ENCODE measurements around the gene KLHDC4.

The KLHDC4 gene

GRCh38 chr16:87697256-87697655 lies 68.5 kb downstream of the KLHDC4 start:
- Histone ChIP-seq H4K91ac (ENCODE audit: low read depth, low read length) (no peak overlapping the region), H2AK5ac (ENCODE audit: low read length) (no peak overlapping the region), H4K8ac (ENCODE audit: low read depth, low read length) (no peak overlapping the region), H3K36me3 (ENCODE audit: control insufficient read depth in 1 of 2, insufficient read depth in 2 of 2, low read length in 2 of 2) (peaks cover 54% of the 10 kb centered on the region in 2 experiments), H2BK5ac (ENCODE audit: low read depth, low read length, poor library complexity) (no peak overlapping the region), H2AFZ (ENCODE audit: insufficient read depth, low read length, poor library complexity) (no peak overlapping the region), H2BK12ac (ENCODE audit: low read length) (no peak overlapping the region), H3K4me3 (ENCODE audit: low read depth, low read length) (no peak overlapping the region), H3K79me2 (ENCODE audit: control insufficient read depth, insufficient read depth, low read length, poor library complexity) (no peaks in the 10 kb centered on the region), H3K9me3 (ENCODE audit: insufficient read depth, low read depth, low read length) (peaks cover 3% of the 10 kb centered on the region), H3K4me2 (ENCODE audit: low read length) (no peak overlapping the region), H3K9ac (ENCODE audit: low read length) (no peak overlapping the region), H3K27me3 (ENCODE audit: insufficient read depth, low read length) (no peaks in the 10 kb centered on the region), H3K4me1 (ENCODE audit: control insufficient read depth in 1 of 2, insufficient read depth in 2 of 2, low read length in 2 of 2) (no peaks in the 10 kb centered on the region), H3K79me1 (ENCODE audit: low read length) (no peaks in the 10 kb centered on the region), H3K18ac (ENCODE audit: low read length) (no peak overlapping the region), H4K12ac (ENCODE audit: low read depth, low read length) (no peak overlapping the region), H2BK120ac (ENCODE audit: insufficient read depth, low read length, poor library complexity) (no peak overlapping the region), H3K23ac (ENCODE audit: low read length) (no peak overlapping the region), H3K14ac (ENCODE audit: low read length) (no peak overlapping the region), H3K4ac (ENCODE audit: low read depth, low read length) (no peak overlapping the region), H3K27ac (ENCODE audit: low read depth, low read length) (no peak overlapping the region)
- no CpG with 5 or more reads among the region's 21 CpGs for WGBS (ENCODE audit: extremely low coverage, insufficient coverage, insufficient read length)
- DNase-seq = no peak

- no peak for DNase-seq
- Histone ChIP-seq H2AK5ac (ENCODE audit: low read length) (no peak overlapping the region), H3K27me3 (ENCODE audit: insufficient read depth, low read length) (no peaks in the 10 kb centered on the region), H4K91ac (ENCODE audit: low read depth, low read length) (no peak overlapping the region), H4K8ac (ENCODE audit: low read depth, low read length) (no peak overlapping the region), H2BK5ac (ENCODE audit: low read depth, low read length, poor library complexity) (no peak overlapping the region), H3K36me3 (ENCODE audit: control insufficient read depth in 1 of 2, insufficient read depth in 2 of 2, low read length in 2 of 2) (peaks cover 49 to 53% of the 10 kb centered on the region in 2 experiments), H3K79me1 (ENCODE audit: low read length) (no peaks in the 10 kb centered on the region), H3K4me1 (ENCODE audit: control insufficient read depth in 1 of 2, insufficient read depth in 2 of 2, low read length in 2 of 2) (no peaks in the 10 kb centered on the region), H3K27ac (ENCODE audit: low read depth, low read length) (no peak overlapping the region), H3K4me3 (ENCODE audit: low read depth, low read length) (no peak overlapping the region), H3K4ac (ENCODE audit: low read depth, low read length) (no peak overlapping the region), H3K79me2 (ENCODE audit: control insufficient read depth, insufficient read depth, low read length, poor library complexity) (no peaks in the 10 kb centered on the region), H2BK12ac (ENCODE audit: low read length) (no peak overlapping the region), H2BK120ac (ENCODE audit: insufficient read depth, low read length, poor library complexity) (no peak overlapping the region), H3K23ac (ENCODE audit: low read length) (no peak overlapping the region), H4K12ac (ENCODE audit: low read depth, low read length) (no peak overlapping the region), H3K18ac (ENCODE audit: low read length) (no peak overlapping the region), H3K9me3 (ENCODE audit: insufficient read depth, low read depth, low read length) (peaks cover 3% of the 10 kb centered on the region), H3K9ac (ENCODE audit: low read length) (no peak overlapping the region), H3K14ac (ENCODE audit: low read length) (no peak overlapping the region), H2AFZ (ENCODE audit: insufficient read depth, low read length, poor library complexity) (no peak overlapping the region), H3K4me2 (ENCODE audit: low read length) (no peak overlapping the region)
- WGBS (ENCODE audit: extremely low coverage, insufficient coverage, insufficient read length) = no CpG with 5 or more reads among the region's 18 CpGs
These were observed 69.1 kb downstream of the KLHDC4 start for GRCh38 chr16:87696726-87697125.

- no peaks in the 10 kb centered on the region for H3K79me2 ChIP-seq (ENCODE audit: control insufficient read depth, insufficient read depth, low read length, poor library complexity)
- no peak overlapping the region for H3K18ac ChIP-seq (ENCODE audit: low read length)
- no peak overlapping the region for H4K8ac ChIP-seq (ENCODE audit: low read depth, low read length)
- no peak overlapping the region for H2BK120ac ChIP-seq (ENCODE audit: insufficient read depth, low read length, poor library complexity)
- no peaks in the 10 kb centered on the region for H3K9me3 ChIP-seq (ENCODE audit: insufficient read depth, low read depth, low read length)
- H3K4me2 ChIP-seq (ENCODE audit: low read length) = no peak overlapping the region
- H3K27me3 ChIP-seq (ENCODE audit: insufficient read depth, low read length) = no peaks in the 10 kb centered on the region
- no peak for DNase-seq
- no peak overlapping the region for H2AFZ ChIP-seq (ENCODE audit: insufficient read depth, low read length, poor library complexity)
- H3K4me3 ChIP-seq (ENCODE audit: low read depth, low read length) = no peak overlapping the region
- no peak overlapping the region for H3K4ac ChIP-seq (ENCODE audit: low read depth, low read length)
- no peak overlapping the region for H2BK5ac ChIP-seq (ENCODE audit: low read depth, low read length, poor library complexity)
- no peaks in the 10 kb centered on the region for H3K4me1 ChIP-seq (ENCODE audit: control insufficient read depth in 1 of 2, insufficient read depth in 2 of 2, low read length in 2 of 2)
- H3K36me3 ChIP-seq (ENCODE audit: control insufficient read depth in 1 of 2, insufficient read depth in 2 of 2, low read length in 2 of 2) = peaks cover 42% of the 10 kb centered on the region in 2 experiments
- no peak overlapping the region for H3K27ac ChIP-seq (ENCODE audit: low read depth, low read length)
- no peak overlapping the region for H3K9ac ChIP-seq (ENCODE audit: low read length)
- H2AK5ac ChIP-seq (ENCODE audit: low read length) = no peak overlapping the region
- H3K23ac ChIP-seq (ENCODE audit: low read length) = no peak overlapping the region
- no peak overlapping the region for H4K12ac ChIP-seq (ENCODE audit: low read depth, low read length)
- no peak overlapping the region for H2BK12ac ChIP-seq (ENCODE audit: low read length)
- H4K91ac ChIP-seq (ENCODE audit: low read depth, low read length) = no peak overlapping the region
- WGBS (ENCODE audit: extremely low coverage, insufficient coverage, insufficient read length) = no CpG with 5 or more reads among the region's 12 CpGs
- no peak overlapping the region for H3K14ac ChIP-seq (ENCODE audit: low read length)
- no peaks in the 10 kb centered on the region for H3K79me1 ChIP-seq (ENCODE audit: low read length)
These were observed 70.3 kb downstream of the KLHDC4 start for GRCh38 chr16:87695534-87695933.

GRCh38 chr16:87694441-87695125 lies 71.2 kb downstream of the KLHDC4 start:
- Histone ChIP-seq H3K4ac (ENCODE audit: low read depth, low read length) (no peak overlapping the region), H3K79me1 (ENCODE audit: low read length) (no peaks in the 10 kb centered on the region), H4K8ac (ENCODE audit: low read depth, low read length) (no peak overlapping the region), H3K4me2 (ENCODE audit: low read length) (no peak overlapping the region), H3K4me3 (ENCODE audit: low read depth, low read length) (no peak overlapping the region), H2BK120ac (ENCODE audit: insufficient read depth, low read length, poor library complexity) (no peak overlapping the region), H3K27me3 (ENCODE audit: insufficient read depth, low read length) (no peaks in the 10 kb centered on the region), H3K79me2 (ENCODE audit: control insufficient read depth, insufficient read depth, low read length, poor library complexity) (no peaks in the 10 kb centered on the region), H2AFZ (ENCODE audit: insufficient read depth, low read length, poor library complexity) (no peak overlapping the region), H2BK5ac (ENCODE audit: low read depth, low read length, poor library complexity) (no peak overlapping the region), H3K27ac (ENCODE audit: low read depth, low read length) (no peak overlapping the region), H3K9me3 (ENCODE audit: insufficient read depth, low read depth, low read length) (no peaks in the 10 kb centered on the region), H3K23ac (ENCODE audit: low read length) (no peak overlapping the region), H3K9ac (ENCODE audit: low read length) (no peak overlapping the region), H3K4me1 (ENCODE audit: control insufficient read depth in 1 of 2, insufficient read depth in 2 of 2, low read length in 2 of 2) (no peaks in the 10 kb centered on the region), H4K91ac (ENCODE audit: low read depth, low read length) (no peak overlapping the region), H3K36me3 (ENCODE audit: control insufficient read depth in 1 of 2, insufficient read depth in 2 of 2, low read length in 2 of 2) (peaks cover 35 to 36% of the 10 kb centered on the region in 2 experiments), H3K18ac (ENCODE audit: low read length) (no peak overlapping the region), H4K12ac (ENCODE audit: low read depth, low read length) (no peak overlapping the region), H2AK5ac (ENCODE audit: low read length) (no peak overlapping the region), H2BK12ac (ENCODE audit: low read length) (no peak overlapping the region), H3K14ac (ENCODE audit: low read length) (no peak overlapping the region)
- WGBS (ENCODE audit: extremely low coverage, insufficient coverage, insufficient read length) = no CpG with 5 or more reads among the region's 20 CpGs
- DNase-seq = no peak

Measured in trophoblast cell (in vitro differentiated cells and primary cell).